ENCODE data around the gene EPS8L2.

The EPS8L2 gene

GRCh38 chr11:678297-678696, 27.7 kb upstream of the EPS8L2 start:
- no peak for TF ChIP-seq CTCF (IDR thresholded peaks at IDR 0.05)
- no peak overlapping the region for H3K27ac ChIP-seq
- DNase-seq (ENCODE audit: low spot score), result no peak
- no peak overlapping the region for H3K4me3 ChIP-seq

DNA sequence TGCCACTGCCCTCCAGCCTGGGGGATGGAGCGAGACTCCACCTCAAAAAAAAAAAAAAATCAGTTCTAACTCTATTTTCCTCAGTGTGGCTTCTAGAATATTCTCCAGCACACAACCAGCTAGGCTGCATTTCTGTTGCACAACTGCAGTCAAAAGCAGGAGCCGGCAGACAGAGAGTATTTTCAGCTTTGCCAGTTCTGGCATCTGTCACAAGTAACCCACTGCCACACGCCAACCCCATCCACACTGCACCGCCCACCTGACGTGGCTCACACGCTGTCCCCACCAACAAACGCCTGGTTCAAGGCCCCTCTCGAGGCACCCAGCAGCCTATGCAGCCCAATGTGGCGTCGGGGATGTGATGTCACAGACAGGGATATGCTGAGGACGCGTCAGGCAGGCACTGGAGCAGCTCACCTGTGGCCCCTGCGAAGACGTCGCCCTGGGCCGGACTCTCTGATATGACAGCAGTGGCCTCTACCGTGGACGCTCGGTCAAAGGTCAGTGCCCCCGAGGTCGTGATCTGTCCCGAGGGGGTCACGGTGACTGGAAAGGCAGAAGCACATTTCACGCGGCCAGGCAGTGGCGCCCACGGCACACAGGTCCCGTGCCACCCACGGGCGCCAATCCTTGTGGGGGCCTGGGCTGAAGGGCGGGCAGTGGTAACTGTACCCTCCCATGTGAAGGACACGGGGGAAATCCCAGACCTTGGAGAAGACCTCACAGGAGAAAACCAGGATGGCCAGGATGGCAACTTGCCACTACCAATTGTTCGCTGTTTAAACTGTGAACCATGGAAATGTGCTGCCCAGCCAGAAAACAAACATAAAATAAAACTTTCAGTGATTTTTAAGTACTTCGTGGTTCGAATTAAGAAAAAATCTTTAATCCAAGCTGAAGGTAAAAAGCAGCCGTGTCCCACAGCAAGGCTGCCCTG, 26.5 kb upstream of the EPS8L2 start:
- Histone ChIP-seq H3K4me3 (no peak overlapping the region), H3K27ac (no peak overlapping the region)
- no peak for DNase-seq (ENCODE audit: low spot score)
- TF ChIP-seq CTCF (IDR thresholded peaks at IDR 0.05), result no peak

- no peak for TF ChIP-seq CTCF (IDR thresholded peaks at IDR 0.05)
- H3K27ac ChIP-seq, result no peak overlapping the region
- DNase-seq (ENCODE audit: low spot score), result no peak
- H3K4me3 ChIP-seq, result no peak overlapping the region
These were observed 25.6 kb upstream of the EPS8L2 start for GRCh38 chr11:680476-680875.

- no peak for DNase-seq (ENCODE audit: low spot score)
- no peak overlapping the region for H3K27ac ChIP-seq
- no peak overlapping the region for H3K4me3 ChIP-seq
- TF ChIP-seq CTCF (IDR thresholded peaks at IDR 0.05), result no peak
These were observed 25.1 kb upstream of the EPS8L2 start for GRCh38 chr11:680970-681369.

- no peak overlapping the region for H3K27ac ChIP-seq
- H3K4me3 ChIP-seq, result no peak overlapping the region
- DNase-seq (ENCODE audit: low spot score), result no peak
- no peak for TF ChIP-seq CTCF (IDR thresholded peaks at IDR 0.05)
These were observed 19.4 kb upstream of the EPS8L2 start for GRCh38 chr11:686451-687243.

- no peak for DNase-seq (ENCODE audit: low spot score)
- Histone ChIP-seq H3K27ac (no peak overlapping the region), H3K4me3 (no peak overlapping the region)
- no peak for TF ChIP-seq CTCF (IDR thresholded peaks at IDR 0.05)
These were observed 18.3 kb upstream of the EPS8L2 start for GRCh38 chr11:687751-688150.
